ENCODE data around the gene TACR1.

DNA sequence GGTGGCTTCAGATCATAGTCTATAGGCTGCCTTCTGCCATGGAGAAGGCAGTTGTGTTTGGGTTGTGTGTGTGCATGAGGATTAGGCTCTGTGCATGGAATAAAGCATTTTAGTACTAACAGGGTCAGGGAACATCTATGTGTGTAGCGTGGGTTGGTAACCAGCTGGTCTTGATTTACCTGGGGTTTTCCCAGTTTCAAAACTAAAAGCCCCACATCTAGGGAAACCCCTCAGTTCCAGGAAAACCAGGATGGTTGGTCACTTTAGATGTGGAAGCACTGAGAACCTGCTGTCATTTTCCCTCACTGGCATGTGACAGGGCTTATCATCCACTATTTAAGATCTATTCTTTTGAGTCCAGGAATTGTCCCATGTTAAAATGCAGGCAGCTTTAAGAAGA is 124.6 kb downstream of the TACR1 start:
- TF ChIP-seq, protein P1, sequence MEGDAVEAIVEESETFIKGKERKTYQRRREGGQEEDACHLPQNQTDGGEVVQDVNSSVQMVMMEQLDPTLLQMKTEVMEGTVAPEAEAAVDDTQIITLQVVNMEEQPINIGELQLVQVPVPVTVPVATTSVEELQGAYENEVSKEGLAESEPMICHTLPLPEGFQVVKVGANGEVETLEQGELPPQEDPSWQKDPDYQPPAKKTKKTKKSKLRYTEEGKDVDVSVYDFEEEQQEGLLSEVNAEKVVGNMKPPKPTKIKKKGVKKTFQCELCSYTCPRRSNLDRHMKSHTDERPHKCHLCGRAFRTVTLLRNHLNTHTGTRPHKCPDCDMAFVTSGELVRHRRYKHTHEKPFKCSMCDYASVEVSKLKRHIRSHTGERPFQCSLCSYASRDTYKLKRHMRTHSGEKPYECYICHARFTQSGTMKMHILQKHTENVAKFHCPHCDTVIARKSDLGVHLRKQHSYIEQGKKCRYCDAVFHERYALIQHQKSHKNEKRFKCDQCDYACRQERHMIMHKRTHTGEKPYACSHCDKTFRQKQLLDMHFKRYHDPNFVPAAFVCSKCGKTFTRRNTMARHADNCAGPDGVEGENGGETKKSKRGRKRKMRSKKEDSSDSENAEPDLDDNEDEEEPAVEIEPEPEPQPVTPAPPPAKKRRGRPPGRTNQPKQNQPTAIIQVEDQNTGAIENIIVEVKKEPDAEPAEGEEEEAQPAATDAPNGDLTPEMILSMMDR (conservative IDR thresholded peaks at IDR 0.05; ENCODE audit: low read depth, low read length), result no peak
- no peak for TF ChIP-seq EZH2 (IDR thresholded peaks at IDR 0.05; ENCODE audit: low read length, unreplicated experiment)
